Left lobe of liver (tissue), 2 donors: ENCODE measurements around the gene KLHL40. TPM values are rescaled to one million over a fixed set of nuclear protein-coding genes. Genes with fewer than 3 reads are reported as not detected.

ENCODE experiments used
- ATAC-seq: fragments of 200-7000 bp; cut with Tn5 transposase; one replicate; pipeline ENCODE4 v1.9.1; 2020; ENCODE audit warnings: mild to moderate bottlenecking, moderate library complexity
- DNase-seq: peaks from one replicate; pipeline ENCODE4 v3.0.0-alpha.2; 2020; ENCODE audit warnings: low spot score
- total RNA-seq: library from RNA; stranded (reverse); gene quantifications from one replicate; pipeline ENCODE4 v1.2.1, GENCODE V29; 2021
- donor health status: DM: no; HTN: no; CAD: no; lungs with moderate emphysema.
- donor health status: DM: no; HTN: yes; CAD: no.

Gene KLHL40, protein sequence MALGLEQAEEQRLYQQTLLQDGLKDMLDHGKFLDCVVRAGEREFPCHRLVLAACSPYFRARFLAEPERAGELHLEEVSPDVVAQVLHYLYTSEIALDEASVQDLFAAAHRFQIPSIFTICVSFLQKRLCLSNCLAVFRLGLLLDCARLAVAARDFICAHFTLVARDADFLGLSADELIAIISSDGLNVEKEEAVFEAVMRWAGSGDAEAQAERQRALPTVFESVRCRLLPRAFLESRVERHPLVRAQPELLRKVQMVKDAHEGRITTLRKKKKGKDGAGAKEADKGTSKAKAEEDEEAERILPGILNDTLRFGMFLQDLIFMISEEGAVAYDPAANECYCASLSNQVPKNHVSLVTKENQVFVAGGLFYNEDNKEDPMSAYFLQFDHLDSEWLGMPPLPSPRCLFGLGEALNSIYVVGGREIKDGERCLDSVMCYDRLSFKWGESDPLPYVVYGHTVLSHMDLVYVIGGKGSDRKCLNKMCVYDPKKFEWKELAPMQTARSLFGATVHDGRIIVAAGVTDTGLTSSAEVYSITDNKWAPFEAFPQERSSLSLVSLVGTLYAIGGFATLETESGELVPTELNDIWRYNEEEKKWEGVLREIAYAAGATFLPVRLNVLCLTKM
- not detected for total RNA-seq

DNA sequence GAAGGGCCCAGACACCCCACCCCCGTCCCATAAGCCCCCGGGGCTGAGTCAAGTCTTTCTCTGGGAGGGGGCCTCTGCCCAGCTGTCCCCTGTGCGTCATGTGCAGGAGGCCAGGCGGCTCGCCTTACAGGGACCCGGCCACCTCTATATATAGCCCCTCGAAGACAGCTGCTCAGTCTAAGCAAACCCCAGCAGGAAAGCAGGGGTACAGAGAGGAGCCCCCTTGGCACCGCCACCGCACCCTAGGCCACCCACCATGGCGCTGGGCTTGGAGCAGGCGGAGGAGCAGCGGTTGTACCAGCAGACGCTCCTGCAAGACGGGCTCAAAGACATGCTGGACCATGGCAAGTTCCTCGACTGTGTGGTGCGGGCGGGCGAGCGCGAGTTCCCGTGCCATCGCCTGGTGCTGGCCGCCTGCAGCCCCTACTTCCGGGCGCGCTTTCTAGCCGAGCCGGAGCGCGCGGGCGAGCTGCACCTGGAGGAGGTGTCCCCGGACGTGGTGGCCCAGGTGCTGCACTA is at the start of gene KLHL40:
TSS of gene KLHL40 (plus strand) at position 175 of the 519 bp plus-strand sequence. CDS start at position 257, 82 bp downstream.
- ATAC-seq (no peak), DNase-seq (no peak)

DNA sequence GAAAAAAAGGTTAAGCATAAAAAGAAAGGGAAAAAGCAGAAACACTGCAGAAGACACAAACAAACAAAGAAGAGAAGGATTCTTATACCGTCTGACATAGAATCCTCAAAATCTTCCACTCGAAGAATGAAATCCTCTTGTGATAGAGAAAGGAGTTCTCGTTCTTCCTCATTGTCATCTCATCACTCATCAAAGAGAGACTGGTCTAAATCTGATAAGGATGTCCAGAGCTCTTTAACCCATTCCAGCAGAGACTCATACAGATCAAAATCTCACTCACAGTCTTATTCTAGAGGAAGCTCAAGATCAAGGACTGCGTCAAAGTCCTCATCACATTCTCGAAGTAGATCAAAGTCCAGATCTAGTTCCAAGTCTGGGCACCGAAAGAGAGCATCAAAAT is 48.3 kb upstream of the KLHL40 start:
- DNase-seq (no peak), ATAC-seq (no peak)

GRCh38 chr3:42638339-42638842 is 46.9 kb upstream of the KLHL40 start:
- no peak for ATAC-seq
- no peak for DNase-seq

DNA sequence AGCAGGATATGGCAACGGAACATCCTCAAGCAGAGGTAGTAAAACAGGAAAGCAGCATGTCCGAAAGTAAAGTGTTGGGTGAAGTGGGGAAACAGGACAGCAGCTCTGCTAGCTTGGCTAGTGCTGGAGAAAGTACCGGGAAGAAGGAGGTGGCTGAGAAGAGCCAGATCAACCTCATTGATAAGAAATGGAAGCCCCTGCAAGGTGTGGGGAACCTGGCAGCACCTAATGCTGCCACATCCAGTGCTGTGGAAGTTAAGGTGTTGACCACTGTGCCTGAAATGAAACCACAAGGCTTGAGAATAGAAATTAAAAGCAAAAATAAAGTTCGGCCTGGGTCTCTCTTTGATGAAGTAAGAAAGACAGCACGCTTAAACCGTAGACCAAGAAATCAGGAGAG is 46.1 kb upstream of the KLHL40 start:
- ATAC-seq (no peak), DNase-seq (no peak)

DNA sequence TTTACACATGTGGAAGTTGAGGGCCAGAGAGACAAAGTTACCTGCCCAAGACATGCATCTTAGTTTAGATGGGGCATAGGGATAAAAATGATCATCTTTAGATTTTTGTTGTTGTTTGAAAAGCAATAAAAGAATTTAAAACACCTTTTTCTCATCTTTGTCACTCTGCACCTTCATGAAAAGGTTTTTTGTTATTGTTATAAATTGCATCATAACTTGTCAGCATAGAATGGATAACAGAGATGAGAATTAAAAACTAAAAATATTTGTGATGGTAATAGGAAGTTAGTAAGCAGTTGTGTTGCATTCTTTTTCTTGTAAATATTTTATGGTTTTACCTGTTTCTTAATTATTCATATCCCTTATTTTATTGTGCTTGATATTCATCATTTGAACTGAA is 45.2 kb upstream of the KLHL40 start:
- DNase-seq (no peak), ATAC-seq (no peak)

DNA sequence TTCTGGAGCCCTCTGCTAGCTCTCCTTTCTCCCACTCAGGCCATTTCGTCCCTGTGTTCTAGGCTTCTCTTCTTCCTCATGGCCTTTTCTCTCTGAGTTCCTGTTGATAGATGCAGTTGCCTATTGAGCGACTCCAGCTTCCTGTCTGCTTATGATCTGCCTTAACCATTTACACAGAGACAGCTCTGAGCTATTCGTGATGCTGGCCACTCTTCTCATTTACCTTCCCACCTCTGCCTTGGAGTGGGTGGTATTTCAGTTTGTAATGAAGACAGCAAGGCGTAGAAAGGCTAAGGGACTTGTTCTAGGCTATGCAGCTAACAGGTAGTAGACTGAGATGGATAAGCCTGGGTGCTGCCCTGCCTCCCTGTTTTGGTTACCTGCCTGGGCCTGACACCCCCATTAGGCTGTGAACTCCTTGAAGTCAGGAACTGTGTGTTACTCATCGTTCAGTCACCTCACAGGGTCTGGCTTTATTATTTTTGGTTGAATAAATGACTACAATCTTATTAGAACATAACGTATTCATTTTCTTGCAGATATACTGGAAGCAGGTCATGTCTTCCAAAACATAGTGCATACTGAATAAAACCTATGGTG is 44.5 kb upstream of the KLHL40 start:
- no peak for DNase-seq
- ATAC-seq, result no peak

DNA sequence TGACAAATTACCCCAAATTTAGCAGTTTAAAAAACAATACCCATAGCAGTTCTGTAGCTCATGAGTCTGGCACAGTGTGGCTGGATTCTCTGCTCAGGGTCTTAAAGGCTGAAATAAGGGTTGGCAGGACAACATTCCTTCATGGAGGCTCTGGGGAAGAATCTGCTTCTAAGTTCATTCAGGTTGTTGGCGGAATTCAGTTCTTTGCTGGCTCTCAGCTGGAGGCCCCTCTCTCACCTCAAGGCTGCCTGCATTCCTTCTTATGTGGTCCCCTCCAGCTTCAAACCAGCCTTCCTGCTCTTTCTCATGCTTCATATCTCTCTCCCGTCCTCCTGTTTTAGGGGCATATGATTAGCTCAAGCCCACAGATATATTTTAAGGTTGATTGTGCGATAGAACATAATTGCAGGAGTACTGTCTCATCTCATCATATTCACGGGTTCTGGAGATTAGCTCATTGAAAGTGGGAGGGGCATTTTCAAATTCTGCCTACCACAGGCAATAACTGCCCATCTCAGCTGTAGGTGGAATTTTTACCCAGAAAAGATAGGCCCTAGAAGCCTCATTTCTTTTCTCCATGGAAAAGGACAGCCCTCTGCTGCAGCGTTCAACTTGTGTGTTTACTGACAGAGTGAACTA is 37.4 kb upstream of the KLHL40 start:
- no peak for ATAC-seq
- DNase-seq, result no peak

GRCh38 chr3:42649006-42649405 is 36.3 kb upstream of the KLHL40 start:
- DNase-seq (no peak), ATAC-seq (no peak)

DNA sequence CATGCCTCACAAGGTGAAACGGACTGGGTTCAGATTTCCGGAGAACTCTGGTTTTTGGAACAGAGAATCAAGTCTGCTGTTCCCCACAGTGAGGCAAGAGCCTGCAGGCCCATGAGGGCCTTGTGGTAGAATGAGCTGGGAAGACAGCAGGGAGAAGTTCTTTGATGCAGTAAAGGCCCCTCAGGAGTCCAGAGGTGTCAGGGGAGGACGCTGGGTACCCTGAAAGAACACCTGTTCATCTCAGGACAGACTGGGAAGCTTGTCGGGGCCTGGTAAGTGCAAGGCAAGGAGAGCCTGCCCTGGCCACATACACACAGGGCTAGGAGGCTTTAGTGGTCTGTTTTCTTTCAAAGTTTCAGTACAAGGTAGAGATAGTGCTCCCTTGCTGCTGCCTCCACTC is 35.6 kb upstream of the KLHL40 start:
- DNase-seq (no peak), ATAC-seq (no peak)

- ATAC-seq (no peak), DNase-seq (no peak)
Measured at GRCh38 chr3:42651248-42652091, 33.9 kb upstream of the KLHL40 start.

- ATAC-seq, result no peak
- DNase-seq, result no peak
Measured at GRCh38 chr3:42652251-42652610, 33.1 kb upstream of the KLHL40 start.

GRCh38 chr3:42652611-42653302 is 32.6 kb upstream of the KLHL40 start:
- DNase-seq (no peak), ATAC-seq (peak; percentile 23)

GRCh38 chr3:42653303-42653559 is 32.1 kb upstream of the KLHL40 start:
- ATAC-seq (no peak), DNase-seq (no peak)

DNA sequence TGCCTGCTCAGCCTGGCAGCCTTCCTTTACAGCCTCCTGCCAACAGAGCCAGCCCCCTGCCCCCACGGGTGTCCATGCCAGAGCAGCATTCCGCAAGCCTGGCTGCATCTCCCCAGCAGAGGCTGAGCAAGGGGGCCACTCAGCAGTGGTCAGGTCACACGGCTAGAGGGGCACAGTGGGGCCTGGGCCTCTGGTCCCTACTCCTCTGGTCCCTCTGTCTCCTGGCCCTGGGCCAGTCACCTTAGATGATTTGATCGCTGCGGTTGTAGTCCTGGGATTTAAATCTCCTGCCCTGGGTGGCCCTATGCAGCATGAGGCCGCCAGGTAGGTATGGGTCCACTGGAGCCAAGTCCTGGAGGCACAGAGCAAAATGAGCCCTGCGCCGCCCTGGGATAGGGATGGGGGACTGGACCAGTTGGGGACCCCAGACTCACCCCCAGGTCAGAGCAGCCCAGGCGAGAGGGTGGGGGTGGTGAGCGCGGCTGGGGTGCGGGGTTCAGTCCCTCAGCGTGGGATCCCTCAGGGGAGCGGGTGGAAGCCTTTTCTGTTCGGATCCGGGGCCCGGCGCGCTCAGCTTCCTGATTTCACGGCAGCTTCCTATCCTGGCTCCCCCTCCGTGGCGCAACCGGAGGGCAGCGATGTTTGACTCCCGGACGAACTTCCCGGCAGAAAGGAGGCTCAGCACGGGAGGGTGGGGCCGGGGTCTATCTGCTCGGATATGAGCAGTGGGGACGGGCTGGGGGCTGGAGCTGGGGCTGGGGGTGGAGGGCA is 31.6 kb upstream of the KLHL40 start, which contains the start of gene ZBTB47:
TSS of gene ZBTB47 (plus strand) at position 138 of the 771 bp plus-strand sequence. CDS start 4,659 bp downstream, outside the sequence.
- DNase-seq (peak; percentile 59), ATAC-seq (peak; percentile 31)

DNA sequence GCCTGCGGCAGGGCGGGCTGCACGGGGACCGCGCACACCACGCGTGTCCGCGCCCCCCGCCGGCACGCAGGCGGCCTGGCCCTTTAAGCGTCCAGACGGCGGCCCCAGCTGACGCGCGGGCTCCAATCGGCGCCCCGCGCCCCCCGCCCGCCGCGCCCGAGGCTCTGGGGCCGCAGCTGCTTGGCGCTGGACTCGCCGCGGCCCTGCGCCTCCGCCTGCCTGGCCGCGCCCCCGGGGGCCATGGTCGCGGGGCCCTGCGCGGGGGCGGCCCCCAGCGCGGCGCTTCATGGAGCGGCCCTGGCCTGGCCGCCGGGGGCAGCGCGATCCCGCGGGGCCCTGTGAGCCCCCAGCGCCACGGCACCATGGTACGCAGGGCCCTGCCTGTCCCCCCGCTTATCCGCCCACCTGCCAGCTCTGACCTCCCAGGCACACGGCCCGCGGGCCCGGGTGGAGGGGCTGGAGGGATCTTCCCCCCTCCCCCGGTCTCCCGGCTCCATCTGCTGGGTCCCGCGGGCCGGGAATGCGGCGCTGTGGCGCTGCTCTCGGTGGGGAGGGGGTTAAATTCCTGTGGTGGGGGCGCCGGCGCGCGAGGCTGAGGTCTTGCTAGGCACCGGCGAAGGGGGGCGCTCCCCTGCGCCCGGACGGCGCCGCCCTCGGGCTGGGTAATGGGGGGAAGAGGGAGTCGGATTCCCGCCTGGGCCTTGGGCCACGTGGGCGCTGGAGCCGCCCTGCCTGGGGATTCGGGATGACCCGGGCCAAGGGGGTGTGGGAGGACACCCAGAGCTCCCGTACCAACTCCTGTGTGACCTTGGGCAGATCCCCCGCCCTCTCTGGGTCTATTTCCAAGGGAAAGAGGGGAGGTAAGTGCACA is 30.8 kb upstream of the KLHL40 start:
- DNase-seq (peak; percentile 57), ATAC-seq (peak; percentile 68)

DNA sequence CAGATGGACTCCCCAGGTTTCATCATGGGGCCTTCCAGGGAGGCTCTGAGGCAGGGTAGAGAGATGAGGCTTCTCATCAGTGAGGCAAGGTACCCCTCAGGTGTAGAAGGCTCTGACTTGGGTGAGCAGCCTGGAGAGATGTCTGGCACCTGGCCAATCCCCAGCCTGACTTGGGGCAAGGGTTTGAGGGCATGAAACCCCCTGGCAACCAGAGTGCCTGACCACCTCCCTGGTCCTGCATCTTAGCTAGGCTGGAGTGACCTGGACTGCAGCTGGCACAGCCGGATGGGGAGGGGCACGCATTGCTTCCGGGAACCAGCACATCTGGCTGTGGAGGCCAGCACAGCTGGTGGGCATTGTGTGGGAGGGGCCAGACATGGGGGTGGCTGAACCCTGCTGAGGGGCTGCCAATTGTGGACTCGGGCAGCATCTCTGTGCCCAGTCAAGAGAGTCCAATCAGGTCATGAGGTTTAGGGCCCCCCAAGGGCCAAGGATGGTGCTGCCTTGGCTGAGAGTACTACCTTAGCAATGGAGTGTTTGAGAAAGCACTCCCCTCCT is 29.9 kb upstream of the KLHL40 start:
- ATAC-seq (no peak), DNase-seq (peak; percentile 46)

- no peak for ATAC-seq
- DNase-seq, result no peak
Measured at GRCh38 chr3:42655980-42656679, 29.2 kb upstream of the KLHL40 start.
